H7 (cell line): ENCODE results near the gene ALDH9A1. TPM values are rescaled to one million over a fixed set of nuclear protein-coding genes. Genes with fewer than 3 reads are reported as not detected.
A peak's percentile ranks its signal among the peaks of the same experiment; 100 is the strongest.
"Not testable (repeated sequence)": the region's sequence is repeated elsewhere in the genome, so short reads cannot be mapped to it uniquely, and the experiment has no call there.

Experiments used
- DNase-seq: peaks from one replicate; pipeline ENCODE4 v3.0.0; 2012
- H3K27me3 ChIP-seq: 2 replicates; pipeline ENCODE4 v1.6.0; 2011; ENCODE audit warnings: mild to moderate bottlenecking, low read length; ENCODE audit not compliant: control insufficient read depth, insufficient read depth
- H3K36me3 ChIP-seq: replicated peaks from 2 replicates; pipeline ENCODE4 v1.5.1; 2011; ENCODE audit warnings: low read length; ENCODE audit not compliant: control insufficient read depth, insufficient read depth
- H3K4me3 ChIP-seq: 2 replicates; pipeline ENCODE4 v1.5.1; 2011; ENCODE audit warnings: low read depth, mild to moderate bottlenecking, control low read depth, low read length, moderate library complexity; ENCODE audit not compliant: insufficient read depth
- total RNA-seq: library from RNA; depleted of rRNA; stranded (reverse); fragments of >200 nt; shearing (Covaris generic); gene quantifications from 2 replicates; pipeline ENCODE4 v1.2.3, GENCODE V29; 2014

The ALDH9A1 gene
- total RNA-seq, 1 experiment from 2014 or later = 81.9 TPM

- DNase-seq = no peak
- Histone ChIP-seq H3K4me3 (no peak overlapping the region), H3K27me3 (no peaks in the 10 kb centered on the region), H3K36me3 (no peaks in the 10 kb centered on the region)
Observed at GRCh38 chr1:165645654-165646366, 52.6 kb downstream of the ALDH9A1 start.

GRCh38 chr1:165644064-165644735 is 54.2 kb downstream of the ALDH9A1 start:
- DNase-seq = no peak
- Histone ChIP-seq H3K4me3 (no peak overlapping the region), H3K36me3 (no peaks in the 10 kb centered on the region), H3K27me3 (no peaks in the 10 kb centered on the region)

- no peak for DNase-seq
- no peaks in the 10 kb centered on the region for H3K27me3 ChIP-seq
- no peak overlapping the region for H3K4me3 ChIP-seq
- no peaks in the 10 kb centered on the region for H3K36me3 ChIP-seq
Observed at GRCh38 chr1:165641231-165641987, 57.0 kb downstream of the ALDH9A1 start.

GRCh38 chr1:165639821-165640623 is 58.3 kb downstream of the ALDH9A1 start:
- no peak for DNase-seq
- no peaks in the 10 kb centered on the region for H3K27me3 ChIP-seq
- peaks cover 1% of the 10 kb centered on the region; the same call in 1 of the 2 replicates for H3K36me3 ChIP-seq
- H3K4me3 ChIP-seq = no peak overlapping the region

- DNase-seq = not testable (repeated sequence)
Observed at GRCh38 chr1:165638211-165638610, 60.2 kb downstream of the ALDH9A1 start.

DNA sequence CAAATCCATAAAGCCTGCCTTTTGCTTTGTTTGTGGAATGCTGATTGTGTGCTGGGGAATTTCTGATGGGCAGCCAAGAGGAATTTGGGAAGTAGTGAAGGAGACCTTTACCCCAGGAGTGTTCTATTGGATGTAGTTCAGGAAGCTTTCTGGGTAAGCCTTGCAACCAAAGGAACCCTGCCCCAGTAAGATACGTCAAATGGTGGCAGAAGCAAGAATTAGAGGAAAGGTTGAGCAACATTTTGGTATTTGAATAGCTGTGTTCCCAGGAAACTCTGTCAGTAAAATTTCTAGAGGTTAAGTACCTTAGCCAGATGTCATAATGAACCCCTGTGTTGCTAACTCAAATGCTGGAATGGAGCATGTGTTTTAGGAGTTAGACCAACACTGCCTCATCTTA is 60.9 kb downstream of the ALDH9A1 start:
- Histone ChIP-seq H3K27me3 (no peaks in the 10 kb centered on the region), H3K36me3 (peaks cover 1% of the 10 kb centered on the region; the same call in 1 of the 2 replicates), H3K4me3 (no peak overlapping the region)
- DNase-seq = no peak

More at GRCh38 chr1:165638211-165638610, 60.2 kb downstream of the ALDH9A1 start:
- H3K36me3 ChIP-seq, H3K27me3 ChIP-seq, H3K4me3 ChIP-seq: not testable (repeated sequence)

DNA sequence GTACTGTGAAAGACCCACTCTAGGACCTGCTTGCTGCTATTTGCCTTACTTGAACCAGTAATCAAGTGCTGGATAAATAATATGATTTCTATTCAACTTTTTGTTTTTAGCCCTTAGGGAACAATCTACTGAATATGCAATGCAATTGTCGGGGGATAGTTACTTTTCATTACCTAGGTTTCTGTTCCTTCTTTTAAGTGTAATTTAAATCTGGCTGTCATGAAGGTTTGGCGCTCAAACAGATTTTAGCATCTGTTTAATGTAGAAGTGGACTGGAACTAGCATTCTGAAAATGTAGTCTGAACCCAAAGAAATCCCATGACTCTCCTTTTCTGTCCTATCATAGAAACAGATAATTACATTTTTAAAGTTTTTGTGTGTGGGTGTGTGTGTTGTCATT is 62.5 kb downstream of the ALDH9A1 start:
- DNase-seq = no peak
- Histone ChIP-seq H3K36me3 (peaks cover 1% of the 10 kb centered on the region; the same call in 1 of the 2 replicates), H3K4me3 (no peak overlapping the region), H3K27me3 (no peaks in the 10 kb centered on the region)

DNA sequence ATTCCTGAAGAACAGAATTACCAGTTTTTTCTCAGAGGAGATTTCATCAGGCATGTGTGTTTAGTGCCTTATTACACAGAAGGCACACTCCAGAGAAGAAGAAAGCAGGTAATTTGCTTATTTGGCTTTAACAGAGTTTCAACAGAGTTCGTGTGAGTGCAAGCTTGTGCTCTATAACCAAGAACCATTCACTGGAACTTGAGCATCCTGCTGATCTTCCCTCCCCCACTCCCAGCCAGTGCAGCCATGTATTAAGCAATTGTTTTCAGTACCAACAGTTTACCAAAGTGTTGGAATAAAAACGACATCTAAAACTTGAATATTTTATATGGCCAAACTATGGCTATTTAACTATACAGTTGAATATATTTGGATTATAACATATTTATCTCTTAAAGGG is 63.0 kb downstream of the ALDH9A1 start:
- no peaks in the 10 kb centered on the region for H3K27me3 ChIP-seq
- no peak overlapping the region for H3K4me3 ChIP-seq
- DNase-seq = no peak
- peaks cover 1% of the 10 kb centered on the region; the same call in 1 of the 2 replicates for H3K36me3 ChIP-seq

DNA sequence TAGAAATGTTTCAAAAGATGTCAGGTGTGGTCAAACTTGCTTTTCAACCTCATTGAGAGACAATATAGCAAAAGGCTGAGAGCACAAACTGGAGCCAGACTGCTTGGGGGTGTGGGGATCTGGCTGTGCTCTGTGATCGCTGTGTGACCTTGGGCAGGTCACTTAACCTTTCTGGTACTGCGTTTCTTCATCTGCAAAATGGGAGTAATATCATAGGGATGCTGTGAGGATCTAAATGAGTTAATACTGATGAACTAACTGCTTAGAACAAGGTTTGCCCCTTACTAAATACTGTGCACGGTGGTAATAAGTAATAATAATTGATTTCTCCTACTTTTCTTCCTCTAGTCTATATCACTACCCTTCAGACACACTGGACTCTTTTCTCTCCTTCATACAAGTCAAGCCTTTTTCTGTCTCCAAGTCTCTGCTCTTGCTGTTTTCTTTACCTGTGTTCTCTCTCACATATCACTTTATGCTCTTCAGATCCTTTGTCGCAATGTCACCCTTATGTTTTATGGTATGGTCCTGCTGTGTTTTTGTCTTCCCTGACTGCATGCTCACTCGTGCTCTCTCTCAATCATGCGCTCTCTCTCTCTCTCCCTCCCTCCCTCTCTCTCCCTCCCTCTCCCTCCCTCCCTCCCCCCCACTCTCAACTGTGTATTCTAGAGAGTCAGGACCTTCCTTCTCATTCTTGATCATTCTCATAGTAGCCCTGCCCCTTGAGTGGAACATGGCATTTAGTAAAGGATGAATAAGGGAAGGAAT is 64.0 kb downstream of the ALDH9A1 start:
- Histone ChIP-seq H3K27me3 (no peaks in the 10 kb centered on the region; the same call in 1 of the 2 replicates), H3K4me3 (no peak overlapping the region), H3K36me3 (peaks cover 1% of the 10 kb centered on the region; the same call in 1 of the 2 replicates)
- no peak for DNase-seq

GRCh38 chr1:165633614-165634013 is 64.7 kb downstream of the ALDH9A1 start:
- no peak for DNase-seq
- H3K4me3 ChIP-seq = no peak overlapping the region
- peaks cover 1% of the 10 kb centered on the region; the same call in 1 of the 2 replicates for H3K36me3 ChIP-seq
- H3K27me3 ChIP-seq = no peaks in the 10 kb centered on the region; the same call in 1 of the 2 replicates

- peaks cover 1% of the 10 kb centered on the region; the same call in 1 of the 2 replicates for H3K36me3 ChIP-seq
- peak overlapping the region; percentile 87; the same call in 1 of the 2 replicates for H3K4me3 ChIP-seq
- DNase-seq = no peak
- no peaks in the 10 kb centered on the region; the same call in 1 of the 2 replicates for H3K27me3 ChIP-seq
Observed at GRCh38 chr1:165632491-165632890, 65.9 kb downstream of the ALDH9A1 start.

DNA sequence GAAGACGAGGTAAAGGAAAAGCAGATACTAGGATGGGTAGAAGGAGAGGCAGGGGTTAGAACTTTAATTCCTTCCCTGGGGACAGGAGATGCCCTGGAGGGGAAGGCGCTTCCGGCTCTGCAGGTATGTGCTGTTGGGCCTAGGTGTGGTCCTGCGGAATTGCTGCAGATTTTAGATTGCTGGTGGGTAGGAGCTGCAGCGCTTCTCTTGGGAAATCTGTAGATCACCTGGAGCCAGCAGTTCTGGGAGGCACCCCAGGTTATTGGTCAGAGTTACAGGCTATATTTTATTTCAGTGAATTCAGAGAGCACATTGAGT is 66.3 kb downstream of the ALDH9A1 start:
- Histone ChIP-seq H3K4me3 (peak overlapping the region; percentile 87), H3K27me3 (no peaks in the 10 kb centered on the region; the same call in 1 of the 2 replicates), H3K36me3 (peaks cover 1% of the 10 kb centered on the region; the same call in 1 of the 2 replicates)
- DNase-seq = peak; percentile 36

GRCh38 chr1:165631342-165632151 is 66.8 kb downstream of the ALDH9A1 start:
- Histone ChIP-seq H3K4me3 (peak overlapping the region; percentile 87), H3K27me3 (no peaks in the 10 kb centered on the region; the same call in 1 of the 2 replicates), H3K36me3 (peaks cover 1% of the 10 kb centered on the region; the same call in 1 of the 2 replicates)
- peak; percentile 46 for DNase-seq
